Measurements from ENCODE around the gene CASZ1.

DNA sequence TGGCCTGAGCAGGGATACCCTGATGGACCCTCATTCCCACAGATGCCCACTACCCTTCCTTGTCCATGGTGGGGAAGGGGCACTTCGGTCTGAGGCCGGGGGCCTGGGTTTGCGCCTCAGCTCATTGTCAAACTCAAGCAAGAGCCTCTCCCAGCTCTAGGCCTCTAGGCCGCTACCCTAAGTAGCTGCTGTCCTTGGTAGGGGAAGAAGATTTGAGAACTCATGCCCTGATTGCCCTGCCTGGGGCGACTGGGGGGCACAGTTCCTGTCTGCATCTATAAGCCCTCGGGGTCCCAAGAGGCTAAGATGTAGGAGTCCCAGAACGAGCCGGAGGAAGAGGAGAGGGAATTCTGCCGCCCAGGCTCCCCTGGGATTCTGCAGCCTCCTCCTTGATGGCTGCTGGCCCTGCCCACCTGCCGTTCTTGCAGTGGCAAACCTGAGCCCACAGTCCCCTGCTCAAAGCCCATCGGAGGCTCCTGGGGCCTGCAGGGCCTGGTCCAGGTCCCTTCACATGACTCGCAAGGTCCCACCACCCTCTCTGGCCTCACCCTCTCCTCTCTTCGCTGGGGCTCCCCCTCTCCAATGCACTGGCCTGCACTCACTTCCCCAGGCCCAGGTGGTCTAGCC lies 20.4 kb upstream of the CASZ1 start:
- TF ChIP-seq TSC22D4 (tag; IDR thresholded peaks at IDR 0.05): no peak
- TF ChIP-seq EP300 (IDR thresholded peaks at IDR 0.05; ENCODE audit: low read length): no peak
- TF ChIP-seq SMARCA4 (IDR thresholded peaks at IDR 0.05): no peak
- no peak for TF ChIP-seq SMC3 (conservative IDR thresholded peaks at IDR 0.05; ENCODE audit: insufficient read depth, low read depth, low read length)
- no peak for TF ChIP-seq MEF2D (tag; conservative IDR thresholded peaks at IDR 0.05; ENCODE audit: low read depth)
- TF ChIP-seq, protein P1, sequence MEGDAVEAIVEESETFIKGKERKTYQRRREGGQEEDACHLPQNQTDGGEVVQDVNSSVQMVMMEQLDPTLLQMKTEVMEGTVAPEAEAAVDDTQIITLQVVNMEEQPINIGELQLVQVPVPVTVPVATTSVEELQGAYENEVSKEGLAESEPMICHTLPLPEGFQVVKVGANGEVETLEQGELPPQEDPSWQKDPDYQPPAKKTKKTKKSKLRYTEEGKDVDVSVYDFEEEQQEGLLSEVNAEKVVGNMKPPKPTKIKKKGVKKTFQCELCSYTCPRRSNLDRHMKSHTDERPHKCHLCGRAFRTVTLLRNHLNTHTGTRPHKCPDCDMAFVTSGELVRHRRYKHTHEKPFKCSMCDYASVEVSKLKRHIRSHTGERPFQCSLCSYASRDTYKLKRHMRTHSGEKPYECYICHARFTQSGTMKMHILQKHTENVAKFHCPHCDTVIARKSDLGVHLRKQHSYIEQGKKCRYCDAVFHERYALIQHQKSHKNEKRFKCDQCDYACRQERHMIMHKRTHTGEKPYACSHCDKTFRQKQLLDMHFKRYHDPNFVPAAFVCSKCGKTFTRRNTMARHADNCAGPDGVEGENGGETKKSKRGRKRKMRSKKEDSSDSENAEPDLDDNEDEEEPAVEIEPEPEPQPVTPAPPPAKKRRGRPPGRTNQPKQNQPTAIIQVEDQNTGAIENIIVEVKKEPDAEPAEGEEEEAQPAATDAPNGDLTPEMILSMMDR (IDR thresholded peaks at IDR 0.05 in 2 of 3, conservative IDR thresholded peaks at IDR 0.05 in 1 of 3; ENCODE audit: insufficient read depth in 2 of 3, low read depth in 1 of 3, low read length in 3 of 3): no peak
- no peak for TF ChIP-seq KHSRP (IDR thresholded peaks at IDR 0.05)
- TF ChIP-seq ZNF785 (CRISPR knock-in tag; IDR thresholded peaks at IDR 0.05): no peak
- no peak for TF ChIP-seq KLF6 (CRISPR knock-in tag; IDR thresholded peaks at IDR 0.05; ENCODE audit: borderline replicate concordance)
